ENCODE data around the gene MEI1. TPM values are rescaled to one million over a fixed set of nuclear protein-coding genes. Genes with fewer than 3 reads are reported as not detected.

MEI1 gene
- total RNA-seq, 1 experiment from 2014 or later = 0.20 TPM

DNA sequence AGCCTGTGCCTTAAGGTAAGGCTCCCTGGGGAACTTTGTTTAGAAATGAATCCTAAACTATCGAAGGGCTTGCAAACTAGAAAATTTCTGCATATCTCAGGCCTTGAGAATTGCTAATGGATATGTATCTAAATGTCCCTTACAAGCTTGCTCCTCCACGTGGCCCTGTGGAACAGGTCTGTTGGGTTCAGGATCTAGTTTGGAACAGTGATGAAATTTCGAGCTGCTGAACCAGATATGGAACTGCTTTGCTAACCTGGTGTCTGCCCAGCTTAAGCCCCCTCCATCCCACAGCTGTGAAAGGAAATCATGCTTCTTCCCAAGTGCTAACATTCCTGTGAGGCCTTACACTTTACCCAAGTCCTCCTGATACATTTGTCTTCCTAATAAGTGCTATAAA lies 145.2 kb downstream of the MEI1 start:
- H2BK15ac ChIP-seq (ENCODE audit: low read depth, low read length) = no peak overlapping the region
- H3K4me2 ChIP-seq (ENCODE audit: insufficient read depth, insufficient read length, low read length) = no peak overlapping the region
- no peak overlapping the region for H4K8ac ChIP-seq (replicated peaks; ENCODE audit: insufficient read length, low read depth, low read length)
- H2BK120ac ChIP-seq (ENCODE audit: low read depth, low read length, poor library complexity, severe bottlenecking) = no peak overlapping the region
- no peak overlapping the region for H3K14ac ChIP-seq (ENCODE audit: insufficient read depth, low read length)
- no peaks in the 10 kb centered on the region for H3K27me3 ChIP-seq (ENCODE audit: insufficient read depth, low read length)
- H3K56ac ChIP-seq (ENCODE audit: insufficient read length, low read depth, low read length) = no peak overlapping the region
- no peak overlapping the region for H3T11ph ChIP-seq (ENCODE audit: low read length)
- H2AK5ac ChIP-seq (ENCODE audit: insufficient read length, low read length) = no peak overlapping the region
- no peak overlapping the region for H3K9ac ChIP-seq (ENCODE audit: extremely low read depth, insufficient read length, low read length)
- H3K9me3 ChIP-seq (ENCODE audit: control insufficient read depth, low read depth, low read length) = no peaks in the 10 kb centered on the region
- H4K5ac ChIP-seq (ENCODE audit: insufficient read length, low read depth, low read length) = no peak overlapping the region
- TF ChIP-seq, protein P1, sequence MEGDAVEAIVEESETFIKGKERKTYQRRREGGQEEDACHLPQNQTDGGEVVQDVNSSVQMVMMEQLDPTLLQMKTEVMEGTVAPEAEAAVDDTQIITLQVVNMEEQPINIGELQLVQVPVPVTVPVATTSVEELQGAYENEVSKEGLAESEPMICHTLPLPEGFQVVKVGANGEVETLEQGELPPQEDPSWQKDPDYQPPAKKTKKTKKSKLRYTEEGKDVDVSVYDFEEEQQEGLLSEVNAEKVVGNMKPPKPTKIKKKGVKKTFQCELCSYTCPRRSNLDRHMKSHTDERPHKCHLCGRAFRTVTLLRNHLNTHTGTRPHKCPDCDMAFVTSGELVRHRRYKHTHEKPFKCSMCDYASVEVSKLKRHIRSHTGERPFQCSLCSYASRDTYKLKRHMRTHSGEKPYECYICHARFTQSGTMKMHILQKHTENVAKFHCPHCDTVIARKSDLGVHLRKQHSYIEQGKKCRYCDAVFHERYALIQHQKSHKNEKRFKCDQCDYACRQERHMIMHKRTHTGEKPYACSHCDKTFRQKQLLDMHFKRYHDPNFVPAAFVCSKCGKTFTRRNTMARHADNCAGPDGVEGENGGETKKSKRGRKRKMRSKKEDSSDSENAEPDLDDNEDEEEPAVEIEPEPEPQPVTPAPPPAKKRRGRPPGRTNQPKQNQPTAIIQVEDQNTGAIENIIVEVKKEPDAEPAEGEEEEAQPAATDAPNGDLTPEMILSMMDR (conservative IDR thresholded peaks at IDR 0.05) = no peak
- H3K79me2 ChIP-seq (ENCODE audit: insufficient read depth, low read length) = peaks cover 73% of the 10 kb centered on the region
- no peak overlapping the region for H4K91ac ChIP-seq (ENCODE audit: insufficient read length, low read depth, low read length)
- no peak overlapping the region for H2BK20ac ChIP-seq (ENCODE audit: low read depth, low read length, poor library complexity, severe bottlenecking)
- no peaks in the 10 kb centered on the region for H3K23me2 ChIP-seq (ENCODE audit: insufficient read length, low read depth, low read length, poor library complexity, severe bottlenecking)
- no peak overlapping the region for H3K23ac ChIP-seq (ENCODE audit: insufficient read length, low read depth, low read length)
- Mint-ChIP-seq H3K4me3 (peak overlapping the region in 1 of 2 experiments; percentile 58; a peak in 2 of 5 replicates), H3K27me3 (ENCODE audit: low read depth) (no peaks in the 10 kb centered on the region), H3K9me3 (no peaks in the 10 kb centered on the region), H3K27ac (peak overlapping the region; percentile 63 to 91 (median 79); a peak in 6 of 7 replicates), H3K36me3 (ENCODE audit: insufficient read depth in 1 of 3, low read depth in 3 of 3) (peaks cover 5 to 37% (median 23%) of the 10 kb centered on the region in 3 experiments; a peak in 6 of 7 replicates), H3K4me1 (peaks cover 46 to 52% of the 10 kb centered on the region in 2 experiments)
- H3K4ac ChIP-seq (ENCODE audit: low read depth, low read length) = no peak overlapping the region
- H2BK5ac ChIP-seq (ENCODE audit: insufficient read length, low read length) = no peak overlapping the region
- no peak overlapping the region for H3K18ac ChIP-seq (ENCODE audit: insufficient read length, low read depth, low read length)
- no peaks in the 10 kb centered on the region for H4K20me1 ChIP-seq (ENCODE audit: control insufficient read depth, insufficient read depth, insufficient read length)
- H3K4me1 ChIP-seq (ENCODE audit: insufficient read depth, low read length) = peaks cover 29% of the 10 kb centered on the region
- no CpG with 5 or more reads among the region's 3 CpGs for WGBS (ENCODE audit: extremely low coverage, insufficient read length, low lambda C conversion rate)
- peaks cover 9% of the 10 kb centered on the region for H3K79me1 ChIP-seq (ENCODE audit: insufficient read depth, low read depth, low read length, poor library complexity, severe bottlenecking)
- H2BK12ac ChIP-seq (ENCODE audit: insufficient read length, low read depth, low read length) = no peak overlapping the region
- no peak for DNase-seq
- no peak overlapping the region for H3K27ac ChIP-seq (ENCODE audit: insufficient read length, low read depth, low read length)
- no peak overlapping the region for H2AFZ ChIP-seq (ENCODE audit: low read length)

Measured in H9 (cell line).